22Rv1 (cell line): ENCODE data around the gene PYROXD2.

ENCODE experiments used
- CTCF ChIP-seq: fragments of 450-650 bp; IDR thresholded peaks from 2 replicates; pipeline ENCODE4 v1.5.1; 2017; ENCODE audit warnings: mild to moderate bottlenecking
- ZFX ChIP-seq: fragments of 450-650 bp; IDR thresholded peaks from 2 replicates; pipeline ENCODE4 v1.6.1; 2017; ENCODE audit warnings: antibody characterized with exemption, borderline replicate concordance

DNA sequence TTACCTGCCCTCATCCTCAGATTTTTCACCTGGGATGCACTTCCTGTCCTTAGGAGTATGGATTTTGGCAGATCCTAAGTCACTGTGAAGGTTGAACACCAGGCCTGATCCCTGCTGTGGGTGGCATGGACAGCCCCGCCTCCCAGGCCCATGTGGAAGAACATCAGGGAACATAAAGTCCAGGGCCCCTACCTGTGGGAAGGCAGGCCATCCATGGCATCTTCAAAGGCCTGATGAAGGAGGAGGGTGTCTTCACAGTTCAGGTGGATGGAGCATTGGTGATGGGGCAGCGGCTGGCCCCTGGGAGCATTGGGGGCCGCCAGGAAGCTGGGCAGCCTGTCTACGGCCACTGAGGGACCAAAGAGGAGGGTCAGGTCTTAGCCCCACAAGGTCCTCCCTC lies 24.6 kb downstream of the PYROXD2 start:
- TF ChIP-seq CTCF: no peak
- TF ChIP-seq ZFX: no peak
